ENCODE results near the gene SMIM27. TPM values are rescaled to one million over a fixed set of nuclear protein-coding genes. Genes with fewer than 3 reads are reported as not detected.

Gene SMIM27
- total and polyA plus RNA-seq, 9 of the 15 experiments (the other 6 are each of a cell fraction or from before 2014, with no cell fraction given): 2.9 to 16.1 (median 7.9) TPM

DNA sequence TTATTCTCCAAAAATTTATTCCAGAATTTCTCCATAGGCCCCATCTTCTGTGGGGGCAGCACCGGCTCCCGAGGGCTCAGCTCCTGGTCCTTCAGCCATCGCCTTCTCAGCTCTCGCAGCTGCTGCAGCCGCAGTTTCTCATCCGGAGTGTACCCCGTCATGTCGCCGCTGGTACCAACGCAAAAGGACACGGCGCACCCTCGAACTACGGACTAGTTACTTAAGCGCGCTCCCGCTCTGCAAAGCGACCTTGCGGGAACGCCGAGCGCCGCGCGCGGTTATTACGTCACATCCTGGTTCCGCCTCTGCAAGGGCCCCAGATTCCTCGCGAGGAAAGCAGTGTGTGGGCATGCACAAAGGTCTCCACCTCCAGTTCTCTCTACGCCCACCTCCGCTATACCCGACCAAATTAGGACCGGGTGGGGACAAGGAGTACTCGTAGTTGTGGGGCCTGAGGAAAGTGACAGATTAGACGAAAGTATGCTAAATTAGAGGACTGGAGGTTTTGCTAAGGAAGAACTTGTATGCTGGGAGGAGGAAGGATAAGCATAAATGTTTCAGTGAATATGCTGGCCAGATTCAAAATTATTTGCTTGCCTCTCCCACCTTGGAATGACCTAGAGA is 20.9 kb downstream of the SMIM27 start, which contains the start of gene NDUFB6 (continued):
- TF ChIP-seq HDAC8 (tag; IDR thresholded peaks at IDR 0.05) (no peak), CBX8 (IDR thresholded peaks at IDR 0.05; ENCODE audit: borderline replicate concordance, extremely low read depth, low read depth, low read length, poor library complexity, severe bottlenecking) (no peak), GATAD2A (IDR thresholded peaks at IDR 0.05) (no peak), GATAD2B (IDR thresholded peaks at IDR 0.05; ENCODE audit: borderline replicate concordance) (no peak), SMARCA4 (IDR thresholded peaks at IDR 0.05) (no peak), HDAC3 (IDR thresholded peaks at IDR 0.05; ENCODE audit: borderline replicate concordance, partially characterized antibody) (no peak), LEF1 (IDR thresholded peaks at IDR 0.05) (0 out of 2 replicates have a peak, but pooled peaks have one; percentile 20), RFX7 (CRISPR knock-in tag; IDR thresholded peaks at IDR 0.05) (no peak), SP2 (IDR thresholded peaks at IDR 0.05; ENCODE audit: extremely low read depth, low read depth, low read length, poor library complexity, severe bottlenecking) (no peak), MTA1 (IDR thresholded peaks at IDR 0.05; ENCODE audit: borderline replicate concordance) (peak; percentile 97), CBX5 (IDR thresholded peaks at IDR 0.05; ENCODE audit: borderline replicate concordance, low read depth) (no peak), DPF2 (IDR thresholded peaks at IDR 0.05) (peak; percentile 23; the same call in 1 of the 2 replicates), RBM15 (IDR thresholded peaks at IDR 0.05; ENCODE audit: insufficient read depth, low read length) (no peak), MAFG (tag; conservative IDR thresholded peaks at IDR 0.05) (no peak), KAT7 (CRISPR knock-in tag; IDR thresholded peaks at IDR 0.05; ENCODE audit: borderline replicate concordance) (no peak), ZNF212 (CRISPR knock-in tag; IDR thresholded peaks at IDR 0.05) (no peak), MEF2A (IDR thresholded peaks at IDR 0.05; ENCODE audit: control insufficient read depth, low read depth, low read length) (no peak), NR3C1 (CRISPR knock-in tag; IDR thresholded peaks at IDR 0.05) (no peak)
- TF ChIP-seq, protein P1, sequence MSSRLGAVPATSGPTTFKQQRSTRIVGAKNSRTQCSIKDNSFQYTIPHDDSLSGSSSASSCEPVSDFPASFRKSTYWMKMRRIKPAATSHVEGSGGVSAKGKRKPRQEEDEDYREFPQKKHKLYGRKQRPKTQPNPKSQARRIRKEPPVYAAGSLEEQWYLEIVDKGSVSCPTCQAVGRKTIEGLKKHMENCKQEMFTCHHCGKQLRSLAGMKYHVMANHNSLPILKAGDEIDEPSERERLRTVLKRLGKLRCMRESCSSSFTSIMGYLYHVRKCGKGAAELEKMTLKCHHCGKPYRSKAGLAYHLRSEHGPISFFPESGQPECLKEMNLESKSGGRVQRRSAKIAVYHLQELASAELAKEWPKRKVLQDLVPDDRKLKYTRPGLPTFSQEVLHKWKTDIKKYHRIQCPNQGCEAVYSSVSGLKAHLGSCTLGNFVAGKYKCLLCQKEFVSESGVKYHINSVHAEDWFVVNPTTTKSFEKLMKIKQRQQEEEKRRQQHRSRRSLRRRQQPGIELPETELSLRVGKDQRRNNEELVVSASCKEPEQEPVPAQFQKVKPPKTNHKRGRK (tag; IDR thresholded peaks at IDR 0.05): no peak
- TF ChIP-seq, protein P2, sequence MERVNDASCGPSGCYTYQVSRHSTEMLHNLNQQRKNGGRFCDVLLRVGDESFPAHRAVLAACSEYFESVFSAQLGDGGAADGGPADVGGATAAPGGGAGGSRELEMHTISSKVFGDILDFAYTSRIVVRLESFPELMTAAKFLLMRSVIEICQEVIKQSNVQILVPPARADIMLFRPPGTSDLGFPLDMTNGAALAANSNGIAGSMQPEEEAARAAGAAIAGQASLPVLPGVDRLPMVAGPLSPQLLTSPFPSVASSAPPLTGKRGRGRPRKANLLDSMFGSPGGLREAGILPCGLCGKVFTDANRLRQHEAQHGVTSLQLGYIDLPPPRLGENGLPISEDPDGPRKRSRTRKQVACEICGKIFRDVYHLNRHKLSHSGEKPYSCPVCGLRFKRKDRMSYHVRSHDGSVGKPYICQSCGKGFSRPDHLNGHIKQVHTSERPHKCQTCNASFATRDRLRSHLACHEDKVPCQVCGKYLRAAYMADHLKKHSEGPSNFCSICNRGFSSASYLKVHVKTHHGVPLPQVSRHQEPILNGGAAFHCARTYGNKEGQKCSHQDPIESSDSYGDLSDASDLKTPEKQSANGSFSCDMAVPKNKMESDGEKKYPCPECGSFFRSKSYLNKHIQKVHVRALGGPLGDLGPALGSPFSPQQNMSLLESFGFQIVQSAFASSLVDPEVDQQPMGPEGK (CRISPR knock-in tag; IDR thresholded peaks at IDR 0.05; ENCODE audit: borderline replicate concordance): no peak
- TF ChIP-seq, protein P3, sequence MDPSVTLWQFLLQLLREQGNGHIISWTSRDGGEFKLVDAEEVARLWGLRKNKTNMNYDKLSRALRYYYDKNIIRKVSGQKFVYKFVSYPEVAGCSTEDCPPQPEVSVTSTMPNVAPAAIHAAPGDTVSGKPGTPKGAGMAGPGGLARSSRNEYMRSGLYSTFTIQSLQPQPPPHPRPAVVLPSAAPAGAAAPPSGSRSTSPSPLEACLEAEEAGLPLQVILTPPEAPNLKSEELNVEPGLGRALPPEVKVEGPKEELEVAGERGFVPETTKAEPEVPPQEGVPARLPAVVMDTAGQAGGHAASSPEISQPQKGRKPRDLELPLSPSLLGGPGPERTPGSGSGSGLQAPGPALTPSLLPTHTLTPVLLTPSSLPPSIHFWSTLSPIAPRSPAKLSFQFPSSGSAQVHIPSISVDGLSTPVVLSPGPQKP (CRISPR knock-in tag; IDR thresholded peaks at IDR 0.05): no peak
- TF ChIP-seq, protein P4, sequence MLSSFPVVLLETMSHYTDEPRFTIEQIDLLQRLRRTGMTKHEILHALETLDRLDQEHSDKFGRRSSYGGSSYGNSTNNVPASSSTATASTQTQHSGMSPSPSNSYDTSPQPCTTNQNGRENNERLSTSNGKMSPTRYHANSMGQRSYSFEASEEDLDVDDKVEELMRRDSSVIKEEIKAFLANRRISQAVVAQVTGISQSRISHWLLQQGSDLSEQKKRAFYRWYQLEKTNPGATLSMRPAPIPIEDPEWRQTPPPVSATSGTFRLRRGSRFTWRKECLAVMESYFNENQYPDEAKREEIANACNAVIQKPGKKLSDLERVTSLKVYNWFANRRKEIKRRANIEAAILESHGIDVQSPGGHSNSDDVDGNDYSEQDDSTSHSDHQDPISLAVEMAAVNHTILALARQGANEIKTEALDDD (IDR thresholded peaks at IDR 0.05): peak; percentile 20; the same call in 1 of the 2 replicates
- TF ChIP-seq, protein P5, sequence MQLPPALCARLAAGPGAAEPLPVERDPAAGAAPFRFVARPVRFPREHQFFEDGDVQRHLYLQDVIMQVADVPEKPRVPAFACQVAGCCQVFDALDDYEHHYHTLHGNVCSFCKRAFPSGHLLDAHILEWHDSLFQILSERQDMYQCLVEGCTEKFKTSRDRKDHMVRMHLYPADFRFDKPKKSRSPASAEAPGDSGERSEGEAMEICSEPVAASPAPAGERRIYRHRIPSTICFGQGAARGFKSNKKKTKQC (CRISPR knock-in tag; IDR thresholded peaks at IDR 0.05): no peak
